ENCODE data around the gene UPF3B.
A peak's percentile ranks its signal among the peaks of the same experiment; 100 is the strongest.
"Not testable (repeated sequence)": the region's sequence is repeated elsewhere in the genome, so short reads cannot be mapped to it uniquely, and the experiment has no call there.

The UPF3B gene
- total RNA-seq = 14.7 to 16.3 reads per million in 2 donors

GRCh38 chrX:119852382-119853353 lies at the start of gene UPF3B:
Gene UPF3B (minus strand): TSS chrX:119852963. CDS start chrX:119852928, 35 bp downstream.
- peak; percentile 75 to 98 (median 92) for DNase-seq

- DNase-seq = peak in 1 of 5 experiments; percentile 60
These were observed 48.2 kb upstream of the UPF3B start for GRCh38 chrX:119900976-119901375.

- no peak for DNase-seq
These were observed 46.4 kb upstream of the UPF3B start for GRCh38 chrX:119899125-119899524.

- DNase-seq = no peak
These were observed 43.1 kb upstream of the UPF3B start, which contains the start of gene AKAP14 for GRCh38 chrX:119895843-119896326. Gene AKAP14 (plus strand): TSS chrX:119895893. CDS start chrX:119903224, 7,331 bp downstream.

- DNase-seq = not testable (repeated sequence)
These were observed 39.4 kb upstream of the UPF3B start for GRCh38 chrX:119891961-119892692.

- not testable (repeated sequence) for DNase-seq
These were observed 37.9 kb upstream of the UPF3B start for GRCh38 chrX:119890626-119891025.

- DNase-seq = peak; percentile 11 to 72 (median 32)
These were observed 35.1 kb upstream of the UPF3B start for GRCh38 chrX:119887721-119888425.

- peak in 2 of 5 experiments; percentile 44 to 92 for DNase-seq
These were observed 33.0 kb upstream of the UPF3B start for GRCh38 chrX:119885554-119886428.

- DNase-seq = peak in 3 of 5 experiments; percentile 12 to 73 (median 19)
These were observed 28.0 kb upstream of the UPF3B start for GRCh38 chrX:119880552-119881437.

- DNase-seq = peak in 1 of 5 experiments; percentile 59
These were observed 27.3 kb upstream of the UPF3B start for GRCh38 chrX:119880076-119880475.

GRCh38 chrX:119878740-119879139 lies 26.0 kb upstream of the UPF3B start:
- no peak for DNase-seq

GRCh38 chrX:119871599-119872395 lies 19.0 kb upstream of the UPF3B start, which contains the start of the genes NDUFA1 and RNF113A:
Gene NDUFA1 (plus strand): TSS chrX:119871832. CDS start chrX:119871912, 80 bp downstream.
Gene RNF113A (minus strand): TSS chrX:119871733. CDS start chrX:119871613, 120 bp downstream.
- peak; percentile 59 to 96 (median 78) for DNase-seq

GRCh38 chrX:119871245-119871598 lies 18.5 kb upstream of the UPF3B start:
- peak in 1 of 5 experiments; percentile 11 for DNase-seq

- DNase-seq = peak in 3 of 5 experiments; percentile 18 to 60 (median 25)
These were observed 17.9 kb upstream of the UPF3B start for GRCh38 chrX:119870626-119871131.

- DNase-seq = no peak
These were observed 681 bp upstream of the UPF3B start for GRCh38 chrX:119853444-119853843.

- DNase-seq = no peak
These were observed 18.9 kb downstream of the UPF3B start for GRCh38 chrX:119833905-119834304.

- DNase-seq = no peak
These were observed 24.3 kb downstream of the UPF3B start for GRCh38 chrX:119828446-119828845.

GRCh38 chrX:119826399-119826959 lies 26.3 kb downstream of the UPF3B start:
- peak in 1 of 5 experiments; percentile 65 for DNase-seq

Data from T-helper 2 cell (primary cell).